ENCODE data around the gene NAV2.

NAV2 gene

GRCh38 chr11:19963697-19964387, 251.2 kb downstream of the NAV2 start:
- no peak for DNase-seq

GRCh38 chr11:19966441-19966840, 253.8 kb downstream of the NAV2 start:
- DNase-seq = no peak

GRCh38 chr11:19966927-19967326, 254.3 kb downstream of the NAV2 start:
- no peak for DNase-seq

DNA sequence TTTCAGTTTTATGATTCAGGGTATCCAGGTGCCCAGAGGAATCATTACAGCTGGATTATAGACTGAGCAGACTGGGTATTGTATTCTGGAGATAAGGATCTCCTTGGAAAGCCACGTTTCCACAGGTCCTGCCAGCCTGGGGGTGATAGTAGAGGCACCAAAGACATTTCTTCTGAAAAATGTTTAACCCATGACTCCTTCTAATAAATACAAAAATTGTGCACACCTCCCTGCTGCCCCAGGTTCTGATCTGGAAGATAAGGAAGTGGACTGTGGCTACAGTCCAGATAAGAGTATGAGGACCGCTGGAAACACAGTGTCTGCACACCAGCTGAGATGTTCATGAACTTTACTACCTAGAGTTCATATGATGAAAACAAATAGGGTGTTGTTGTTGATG, 255.2 kb downstream of the NAV2 start:
- no peak for DNase-seq

GRCh38 chr11:19968860-19969259, 256.2 kb downstream of the NAV2 start:
- peak in 1 of 56 donors; percentile 16 for DNase-seq

GRCh38 chr11:19970944-19971343, 258.3 kb downstream of the NAV2 start:
- DNase-seq = no peak

- no peak for DNase-seq
Measured at GRCh38 chr11:19972091-19972490, 259.5 kb downstream of the NAV2 start.

GRCh38 chr11:19972651-19973050, 260.0 kb downstream of the NAV2 start:
- no peak for DNase-seq

GRCh38 chr11:19973136-19973635, 260.5 kb downstream of the NAV2 start:
- DNase-seq = no peak

DNA sequence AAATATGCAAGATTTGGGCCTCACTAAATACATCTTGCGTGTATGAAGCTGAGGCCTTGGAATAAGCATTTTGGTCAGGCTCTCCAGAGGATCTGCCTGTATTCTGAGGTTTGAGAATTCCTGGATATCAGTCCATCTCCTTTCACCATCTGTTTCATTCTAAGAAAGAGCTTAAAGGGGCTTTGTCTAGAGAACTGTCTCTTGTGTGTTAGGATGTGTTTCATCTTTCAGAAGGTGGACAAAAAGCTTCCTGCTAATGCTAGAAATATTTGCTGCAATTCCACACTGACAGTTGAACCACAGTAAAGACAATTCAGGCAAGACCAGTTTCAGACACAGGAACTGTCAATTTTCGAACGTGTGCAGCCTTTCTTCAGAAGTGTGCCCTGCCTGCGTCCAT, 262.2 kb downstream of the NAV2 start:
- DNase-seq = no peak

- no peak for DNase-seq
Measured at GRCh38 chr11:19975414-19975990, 262.9 kb downstream of the NAV2 start.

DNA sequence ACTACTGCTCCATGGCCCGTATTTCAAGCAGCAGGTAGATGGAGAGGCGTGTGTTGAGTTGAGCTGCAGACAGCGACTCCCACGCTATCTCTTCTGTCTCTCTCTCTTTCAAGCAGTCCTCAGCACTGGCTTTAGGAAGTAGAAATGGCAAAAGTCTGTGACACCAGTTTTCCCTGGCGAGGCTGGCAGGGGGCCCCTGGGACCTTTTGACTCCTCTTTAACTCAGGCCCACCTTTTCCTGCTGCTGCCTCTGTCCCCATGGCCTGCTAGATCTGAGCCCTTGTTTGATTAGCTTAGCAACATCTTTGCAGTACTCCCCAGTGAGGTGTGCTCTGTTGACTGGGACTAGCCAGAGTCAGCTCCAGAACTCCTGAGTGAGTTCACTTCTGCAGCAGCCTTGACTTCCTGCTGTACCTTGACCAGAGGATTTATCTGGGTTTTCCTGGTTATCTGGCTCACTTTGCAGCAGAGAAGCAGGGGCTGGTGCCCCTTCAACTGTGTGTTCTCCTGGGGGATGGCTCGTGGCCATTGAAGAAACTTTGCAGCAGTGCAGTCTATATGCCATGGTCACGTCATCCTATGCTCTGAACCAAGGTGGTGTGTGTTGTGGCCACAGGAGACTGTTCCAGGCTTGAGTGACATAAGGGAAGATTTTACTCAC, 263.8 kb downstream of the NAV2 start:
- DNase-seq = peak in 8 of 56 donors; percentile 4 to 22 (median 9)

DNA sequence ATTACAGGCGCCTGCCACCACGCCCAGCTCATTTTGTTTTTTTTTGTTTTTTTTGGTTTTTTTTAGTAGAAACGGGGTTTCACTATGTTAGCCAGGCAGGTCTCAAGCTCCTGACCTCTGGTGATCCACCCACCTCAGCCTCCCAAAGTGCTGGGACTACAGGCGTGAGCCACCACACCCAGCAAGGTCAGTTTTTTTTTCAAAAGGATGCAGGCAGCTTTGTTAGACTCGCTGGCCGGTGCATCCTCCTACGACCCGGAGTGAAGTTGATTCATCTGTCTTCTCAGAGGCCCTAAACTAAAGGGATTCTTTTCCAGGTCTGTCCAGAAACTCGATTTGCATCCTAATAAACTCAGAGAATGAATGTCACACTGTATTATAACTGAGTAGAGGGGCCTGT, 265.3 kb downstream of the NAV2 start:
- DNase-seq = no peak

DNA sequence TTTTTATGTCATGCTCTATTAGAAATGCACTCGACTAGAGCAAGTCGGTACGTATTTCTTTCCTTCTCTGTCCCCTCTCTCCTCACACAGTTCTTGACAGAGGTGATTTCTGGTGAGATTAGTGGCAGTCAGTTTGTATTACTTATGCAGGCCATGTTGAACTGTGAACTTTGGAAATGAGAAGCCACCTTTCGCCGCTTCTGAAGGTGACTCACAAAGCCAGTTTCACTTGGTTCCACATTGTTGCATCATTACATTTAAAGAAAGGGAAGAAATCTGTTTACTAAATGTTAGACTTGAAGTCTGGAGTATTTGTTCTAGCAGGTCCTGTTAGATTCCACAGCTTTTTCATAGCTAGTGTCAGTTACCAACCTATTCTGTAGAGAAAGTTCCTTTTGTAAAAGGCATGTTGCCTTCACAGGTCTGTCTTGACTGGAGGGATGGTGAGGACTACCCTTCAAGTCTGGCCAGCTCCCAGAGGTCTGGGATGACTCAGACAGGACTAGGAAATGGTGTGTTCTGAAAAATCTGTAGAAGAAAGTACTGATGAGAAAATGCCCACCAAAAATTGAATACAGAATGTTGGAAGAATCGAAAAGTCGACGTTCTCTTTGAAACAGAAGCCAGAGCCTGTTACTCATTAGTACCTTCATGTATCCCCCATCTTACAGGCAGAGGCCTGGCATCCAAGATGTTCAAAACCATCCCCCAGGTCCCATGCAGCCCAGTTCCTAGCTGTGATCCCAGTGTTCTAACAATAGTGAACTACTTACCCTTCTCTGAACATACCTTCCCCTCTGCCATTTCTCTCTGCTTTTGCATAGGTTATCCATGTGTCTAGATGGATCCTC, 266.3 kb downstream of the NAV2 start:
- no peak for DNase-seq

DNA sequence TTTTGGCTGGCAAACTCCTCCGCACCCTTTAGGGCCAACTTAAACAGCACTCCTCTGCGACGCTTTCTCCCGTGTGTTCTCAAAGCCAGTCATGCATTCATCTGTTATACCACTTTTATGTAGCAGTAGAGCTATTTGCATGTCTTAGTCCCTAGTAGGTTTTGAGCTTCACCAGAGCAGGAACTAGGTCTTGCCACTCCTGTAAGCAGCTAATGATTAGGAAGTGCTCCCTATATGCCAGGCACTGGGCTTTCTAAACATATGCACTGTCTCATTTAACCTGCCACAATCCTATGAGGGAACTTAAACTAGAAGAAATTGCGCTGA, 266.8 kb downstream of the NAV2 start:
- no peak for DNase-seq

DNA sequence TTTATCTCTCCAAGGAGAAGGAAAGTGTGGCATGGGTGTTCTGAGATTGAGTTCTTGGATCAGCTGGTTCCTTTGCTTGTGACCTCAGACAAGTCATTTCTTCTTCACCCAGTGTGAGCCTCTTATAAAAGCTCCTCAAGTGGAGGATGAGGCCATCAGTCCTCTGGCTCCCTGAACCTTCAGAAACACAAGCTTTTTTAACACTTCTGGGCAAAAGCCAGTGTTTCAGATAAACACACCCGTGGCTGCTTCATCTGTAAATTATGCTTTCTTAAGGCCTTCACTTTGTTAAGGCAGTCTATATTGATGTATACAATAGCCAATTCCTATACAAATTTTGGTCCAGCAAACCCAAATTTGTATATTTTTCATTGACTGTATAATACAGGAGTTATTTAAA, 267.8 kb downstream of the NAV2 start:
- DNase-seq = no peak

- no peak for DNase-seq
Measured at GRCh38 chr11:19980957-19981669, 268.5 kb downstream of the NAV2 start.

DNA sequence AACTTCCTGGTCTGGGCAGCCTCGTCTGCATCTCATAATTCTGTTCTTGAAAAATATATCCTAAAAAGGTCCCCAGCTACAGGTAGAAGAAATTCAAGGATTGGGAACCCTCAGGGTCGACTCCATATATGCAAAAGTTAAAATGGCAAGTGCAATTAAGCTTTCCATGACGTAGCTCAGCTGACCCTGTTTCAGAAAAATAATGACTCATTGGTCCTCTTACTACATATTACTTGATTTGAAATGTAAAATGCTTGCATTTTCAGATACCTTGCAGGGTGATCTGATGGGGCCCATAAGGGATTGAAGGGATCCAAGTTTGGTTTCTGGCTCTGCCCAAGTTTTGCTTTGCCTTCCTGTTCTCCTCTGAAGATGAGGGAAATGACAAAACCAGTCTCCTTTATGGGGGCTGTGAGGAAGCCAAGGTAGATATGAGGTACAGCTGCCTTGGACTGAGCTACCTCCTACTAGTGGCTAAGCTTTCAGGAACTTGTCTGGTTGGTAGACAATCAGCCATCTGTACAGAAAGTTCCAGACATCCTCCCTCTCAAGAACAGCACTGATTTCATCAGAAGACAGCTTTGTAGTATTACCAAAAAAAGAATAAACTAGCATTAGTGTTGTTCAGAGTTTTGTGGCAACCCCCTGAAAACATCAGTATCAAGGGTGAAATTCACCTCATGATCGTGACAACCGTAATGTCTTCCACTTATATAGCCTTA, 270.3 kb downstream of the NAV2 start:
- no peak for DNase-seq

- DNase-seq = no peak
Measured at GRCh38 chr11:19984048-19984742, 271.6 kb downstream of the NAV2 start.

- peak in 1 of 56 donors; percentile 4 for DNase-seq
Measured at GRCh38 chr11:19985111-19985510, 272.5 kb downstream of the NAV2 start.

Measured in nucleus accumbens (tissue), 56 donors.